Dermis blood vessel endothelial cell (primary cell): Measurements from ENCODE around the gene ATP11A. TPM values are rescaled to one million over a fixed set of nuclear protein-coding genes. Genes with fewer than 3 reads are reported as not detected.
A peak's percentile ranks its signal among the peaks of the same experiment; 100 is the strongest.
"Not testable (repeated sequence)": the region's sequence is repeated elsewhere in the genome, so short reads cannot be mapped to it uniquely, and the experiment has no call there.

Experiments used
- DNase-seq: peaks from one replicate; pipeline ENCODE4 v3.0.0; 2010
- total RNA-seq: library from RNA; depleted of rRNA; stranded (reverse); fragments of >200 nt; gene quantifications from 2 replicates; pipeline ENCODE4 v1.2.3, GENCODE V29; 2014

The ATP11A gene
- total RNA-seq, 1 donor from 2014 or later: 32.0 TPM

GRCh38 chr13:112776971-112777370, 87.1 kb downstream of the ATP11A start:
- no peak for DNase-seq

DNA sequence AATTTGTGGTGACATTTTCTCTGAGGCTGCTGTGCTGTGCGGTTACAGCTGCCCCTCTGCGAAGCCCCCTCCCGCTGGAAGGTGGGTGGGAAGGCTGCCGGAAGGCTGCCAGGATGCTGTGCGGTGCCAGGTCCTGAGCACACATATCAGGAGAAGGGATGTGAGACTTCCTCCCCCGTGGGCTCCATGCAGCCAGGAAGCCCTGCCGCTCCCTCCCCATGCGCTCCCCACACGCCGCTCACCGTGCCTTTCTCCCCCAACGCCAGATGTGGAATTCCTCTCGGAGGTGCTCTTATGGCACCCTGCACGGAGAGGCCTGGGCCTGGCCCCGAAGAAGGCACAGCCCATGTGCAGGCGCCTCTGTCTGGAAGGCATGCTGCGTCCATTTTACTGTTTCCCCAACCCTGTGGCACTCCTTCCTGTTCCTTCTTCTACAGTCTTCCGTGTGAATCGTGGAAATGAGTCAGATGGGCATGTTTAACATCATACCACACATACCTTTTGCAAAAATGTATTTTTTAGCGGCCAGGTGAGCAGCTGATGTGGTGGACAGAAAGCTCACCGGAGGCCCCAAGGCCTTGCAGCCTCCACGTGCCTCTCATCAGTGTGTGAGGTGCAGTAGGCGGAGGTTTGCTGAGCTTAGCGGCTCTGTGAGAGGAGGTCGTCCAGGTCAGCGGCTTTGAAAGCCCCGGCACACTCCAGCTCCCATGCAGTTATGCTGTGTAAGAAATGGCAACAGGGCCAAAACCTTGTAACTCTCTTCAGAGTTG, 88.0 kb downstream of the ATP11A start:
- peak; percentile 47 for DNase-seq

GRCh38 chr13:112779856-112780604, 90.2 kb downstream of the ATP11A start:
- DNase-seq: no peak

GRCh38 chr13:112781287-112781686, 91.4 kb downstream of the ATP11A start:
- no peak for DNase-seq

DNA sequence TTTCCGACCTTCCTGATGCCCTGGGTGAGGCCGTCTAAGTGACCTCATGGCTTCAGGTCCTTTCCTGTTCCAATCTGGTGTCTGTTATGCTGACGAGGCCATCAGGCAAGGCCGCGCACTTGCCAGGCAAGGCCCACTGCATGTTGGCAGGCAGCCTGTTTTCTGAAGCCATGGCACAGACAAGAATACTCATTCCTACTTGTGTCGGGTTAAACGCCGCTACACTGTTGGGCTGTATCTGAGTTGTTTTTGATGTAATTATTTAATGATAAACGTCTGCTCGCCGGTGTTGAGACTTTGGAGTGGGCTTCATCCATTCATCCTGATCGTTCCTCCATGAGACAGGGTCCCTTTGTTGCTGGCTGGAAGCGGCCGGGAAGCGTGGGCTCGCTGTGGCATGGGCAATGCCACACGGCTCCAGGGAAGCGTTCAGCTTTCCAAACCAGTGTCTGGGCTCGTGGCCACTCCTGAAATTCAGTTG, 92.1 kb downstream of the ATP11A start:
- peak; percentile 59 for DNase-seq

GRCh38 chr13:112782429-112783010, 92.7 kb downstream of the ATP11A start:
- DNase-seq: no peak

DNA sequence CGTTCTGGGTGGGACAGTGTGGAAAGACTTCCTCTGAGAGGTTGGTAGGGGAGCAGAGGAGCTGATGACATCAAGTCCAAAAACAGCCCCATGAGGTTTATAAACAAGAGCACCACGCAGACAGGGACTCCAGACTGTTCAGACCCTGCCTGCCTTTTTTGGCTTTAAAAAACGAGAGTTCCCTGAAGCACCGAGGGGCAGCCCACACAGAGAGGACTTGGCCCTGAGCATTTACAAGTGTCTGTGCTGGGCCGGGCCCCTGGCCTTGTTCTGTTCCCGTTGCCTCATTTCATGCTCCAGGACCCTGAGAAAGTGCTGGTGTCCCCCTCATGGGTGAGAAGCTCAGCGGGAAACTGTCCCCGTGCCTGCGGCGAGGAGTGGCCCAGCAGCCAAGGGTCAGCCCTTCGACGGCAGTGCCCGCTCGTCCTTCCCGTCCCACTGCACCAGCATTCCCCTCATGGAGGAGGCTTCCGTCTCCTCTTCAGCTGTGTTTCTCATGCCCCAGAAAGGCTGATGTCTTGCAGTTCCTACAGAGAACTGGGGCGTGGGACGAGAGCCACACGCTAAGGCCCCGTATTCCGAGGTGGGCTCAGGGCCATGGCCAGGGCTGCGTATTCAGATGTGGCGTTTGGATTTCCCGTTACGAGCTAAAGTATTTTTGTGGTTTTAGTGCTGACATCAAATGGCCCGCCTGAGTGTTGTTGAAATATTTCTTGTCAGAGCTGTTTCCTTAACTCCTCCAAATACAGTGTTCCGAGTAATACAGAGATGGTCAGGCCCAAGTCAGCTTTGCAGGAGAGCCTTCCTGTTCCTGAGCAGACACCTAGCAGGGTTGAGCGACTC, 93.5 kb downstream of the ATP11A start:
- no peak for DNase-seq

GRCh38 chr13:112783978-112784371, 94.1 kb downstream of the ATP11A start:
- DNase-seq: no peak

DNA sequence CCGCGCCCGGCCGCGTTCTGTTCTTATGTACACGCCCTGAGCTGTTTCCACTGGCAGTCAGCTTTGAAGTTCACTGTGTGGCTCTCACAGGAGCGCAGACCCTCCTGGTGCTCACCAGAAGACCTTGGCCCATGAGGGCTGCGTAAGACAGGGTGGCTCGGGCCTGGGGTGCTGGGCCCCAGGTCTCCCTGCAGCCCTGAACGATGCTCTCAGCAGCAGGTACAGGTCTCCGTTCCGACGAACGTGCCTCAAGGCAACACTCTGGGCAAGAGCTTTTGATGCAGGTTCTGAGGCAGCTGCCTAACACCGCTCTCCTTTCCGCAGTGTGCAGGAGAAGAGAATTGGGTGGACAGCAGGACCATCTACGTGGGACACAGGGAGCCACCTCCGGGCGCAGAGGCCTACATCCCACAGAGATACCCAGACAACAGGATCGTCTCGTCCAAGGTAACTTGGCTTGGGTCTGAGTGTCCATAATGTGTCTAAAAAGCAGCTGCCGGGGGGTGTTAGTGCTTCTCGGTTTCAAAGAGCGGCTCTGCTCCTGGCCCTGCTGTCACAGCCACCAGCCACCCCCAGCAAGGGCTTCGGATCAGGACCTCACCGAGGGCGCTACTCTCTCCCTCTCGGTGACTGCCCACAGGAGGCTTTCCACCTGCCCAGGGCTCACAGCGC, 95.1 kb downstream of the ATP11A start:
- no peak for DNase-seq

DNA sequence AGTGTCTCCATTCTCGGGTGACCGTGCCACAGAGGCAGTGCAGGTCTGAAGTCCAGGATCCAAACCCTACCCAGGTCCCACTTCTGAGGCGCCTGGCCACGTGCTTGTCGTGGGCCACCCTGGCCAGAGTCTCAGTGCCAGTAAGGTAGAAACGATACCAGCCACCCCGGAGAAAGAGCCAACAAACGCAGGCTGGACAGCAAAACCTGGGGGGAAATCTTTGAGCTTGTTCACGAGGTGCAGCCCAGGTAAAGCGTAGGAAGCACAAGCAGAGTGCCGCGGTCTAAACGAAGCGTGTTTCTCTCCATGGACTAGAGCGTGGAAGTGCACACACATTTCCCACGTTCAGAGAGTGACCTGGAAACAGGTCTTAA, 95.6 kb downstream of the ATP11A start:
- no peak for DNase-seq

GRCh38 chr13:112786810-112787209, 97.0 kb downstream of the ATP11A start:
- not testable (repeated sequence) for DNase-seq

- DNase-seq: no peak
Measured at GRCh38 chr13:112790735-112791641, 101.2 kb downstream of the ATP11A start.

DNA sequence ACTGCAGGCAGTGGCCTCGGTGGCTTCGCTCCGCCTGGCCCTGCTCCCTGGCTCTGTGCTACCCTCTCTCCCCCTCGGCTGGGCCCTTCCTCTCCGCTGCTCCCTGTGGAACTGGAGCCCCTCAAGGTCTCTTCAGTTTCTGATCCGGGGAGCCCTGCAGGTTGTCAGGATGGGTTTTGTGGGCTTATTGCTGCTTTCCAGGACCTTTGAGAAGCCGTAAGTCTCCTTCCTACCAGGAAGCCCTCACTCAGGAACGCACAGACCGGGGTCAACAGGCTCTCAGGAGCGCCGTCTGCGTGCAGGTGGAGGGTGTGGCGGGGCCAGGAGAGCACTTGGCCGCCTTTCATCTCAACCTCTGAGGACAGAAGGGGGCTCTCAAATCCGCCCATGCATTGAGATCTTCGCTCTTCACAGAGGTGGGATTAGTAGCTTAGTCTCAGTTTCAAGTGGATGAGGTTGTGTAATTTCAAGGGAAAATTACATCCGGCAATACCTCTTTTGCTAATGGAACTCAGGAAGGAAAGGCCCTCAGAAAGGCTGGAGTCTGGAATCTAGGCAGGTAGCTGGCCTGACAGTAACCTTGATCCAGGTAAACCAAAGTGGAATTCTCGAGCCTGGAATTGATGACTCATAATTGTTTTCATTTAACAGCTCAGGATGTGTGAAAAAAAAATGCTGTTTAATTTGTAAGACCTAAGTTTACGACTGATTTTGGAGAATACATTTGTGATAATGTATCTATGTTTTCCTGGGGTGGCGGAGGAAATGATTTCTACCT, 102.0 kb downstream of the ATP11A start:
- no peak for DNase-seq

GRCh38 chr13:112792511-112792910, 102.7 kb downstream of the ATP11A start:
- no peak for DNase-seq

- DNase-seq: no peak
Measured at GRCh38 chr13:112793545-112794445, 104.0 kb downstream of the ATP11A start.

DNA sequence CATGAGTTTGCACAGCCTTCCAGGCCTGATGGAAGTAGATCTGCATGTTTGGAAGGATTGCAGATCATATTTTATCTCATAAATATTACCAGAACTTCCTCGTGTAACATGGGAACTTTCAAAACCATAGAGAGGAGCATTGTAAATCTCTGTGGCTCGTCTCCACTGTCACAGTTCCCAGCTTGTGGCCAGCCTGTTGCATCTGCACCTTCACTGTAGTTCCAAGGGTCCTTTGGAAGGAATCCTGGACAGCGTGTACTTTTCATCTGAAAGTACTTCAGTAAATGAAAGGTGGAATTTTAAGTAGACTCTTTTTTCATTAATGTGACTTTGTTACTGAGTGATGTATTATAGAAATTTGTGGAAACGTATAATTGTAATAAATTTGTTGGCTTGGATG, 105.4 kb downstream of the ATP11A start:
- no peak for DNase-seq

GRCh38 chr13:112796190-112796915, 106.5 kb downstream of the ATP11A start:
- DNase-seq: no peak

- no peak for DNase-seq
Measured at GRCh38 chr13:112799394-112799793, 109.6 kb downstream of the ATP11A start.
